HG03520 (cell line): ENCODE results near the gene TP53RK.

Experiments
- ATAC-seq: cut with Tn5 transposase; IDR thresholded peaks from one replicate; pipeline ENCODE4 v1.9.1; 2021; ENCODE audit warnings: mild to moderate bottlenecking, moderate library complexity; ENCODE audit not compliant: unreplicated experiment

Gene TP53RK

DNA sequence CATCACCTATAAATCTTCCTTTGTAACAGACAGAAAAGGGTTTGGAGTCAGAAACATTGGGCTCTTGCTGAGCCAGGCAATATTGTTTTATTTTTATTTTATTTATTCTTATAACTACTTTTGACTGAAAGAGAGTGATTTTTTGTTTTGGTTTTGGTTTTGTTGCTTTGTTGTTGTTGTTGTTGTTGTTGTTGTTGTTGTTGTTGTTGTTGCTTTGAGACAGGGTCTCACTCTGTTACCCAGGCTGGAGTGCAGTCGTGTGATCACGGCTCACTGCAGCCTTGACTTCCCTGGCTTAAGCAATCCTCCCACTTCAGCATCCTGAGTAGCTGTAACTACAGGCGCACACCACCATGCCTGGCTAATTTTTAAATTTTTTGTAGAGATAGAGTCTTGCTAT, 22.9 kb downstream of the TP53RK start:
- no peak for ATAC-seq

DNA sequence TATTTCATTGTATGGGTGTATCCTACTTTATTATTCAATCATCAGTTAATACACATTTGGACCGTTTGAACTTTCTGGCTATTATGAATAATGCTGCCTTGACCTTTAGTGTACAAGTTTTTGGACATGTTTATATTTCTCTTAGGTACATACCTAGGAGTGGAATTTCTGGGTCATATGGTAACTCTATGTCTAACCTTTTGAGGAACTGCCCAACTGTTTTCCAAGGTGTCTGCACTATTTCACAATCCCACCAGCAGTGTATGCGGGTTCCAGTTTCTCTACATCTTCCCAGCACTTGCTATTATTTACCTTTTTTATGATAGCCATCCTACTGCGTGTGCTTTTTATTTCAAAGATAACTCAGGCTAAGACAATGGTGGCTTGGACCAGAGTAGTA, 23.6 kb downstream of the TP53RK start:
- ATAC-seq: no peak

DNA sequence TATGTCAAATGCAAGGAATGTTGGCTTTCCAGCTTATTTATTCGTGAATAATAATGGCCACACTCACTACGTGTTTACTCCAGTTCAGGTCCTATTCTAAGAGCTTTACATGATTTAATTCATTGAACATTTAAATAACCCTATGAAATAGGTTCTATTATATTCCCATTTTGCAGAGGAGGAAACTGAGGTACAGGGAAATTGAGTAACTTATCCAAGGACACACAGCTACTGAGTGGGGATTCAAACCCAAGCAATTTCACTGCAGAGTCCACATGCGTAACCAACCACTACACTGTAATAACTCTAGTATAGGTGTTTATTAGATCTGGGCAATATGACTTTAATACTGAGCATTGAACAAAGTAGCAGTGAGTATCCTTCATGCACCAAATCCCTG, 25.7 kb downstream of the TP53RK start:
- ATAC-seq: no peak

DNA sequence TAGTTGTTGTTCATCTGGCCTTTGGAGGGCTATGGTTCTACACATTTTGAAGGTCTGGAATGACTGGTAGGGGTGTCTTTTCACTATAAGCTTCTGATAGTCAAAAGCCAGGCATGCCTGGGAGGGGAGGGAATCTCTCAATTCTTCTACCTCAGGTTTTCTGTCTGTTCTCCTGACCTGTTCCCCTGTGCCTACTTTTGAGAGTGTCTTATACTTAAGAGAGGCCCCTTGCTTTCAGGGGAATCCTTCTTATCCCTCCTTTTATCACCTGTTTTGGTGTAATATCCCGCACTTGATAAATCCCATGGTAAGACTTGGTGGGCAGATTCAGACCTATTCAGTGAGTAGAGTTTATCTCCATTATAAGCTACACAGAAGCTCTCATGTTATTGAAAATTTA, 27.6 kb downstream of the TP53RK start:
- no peak for ATAC-seq

DNA sequence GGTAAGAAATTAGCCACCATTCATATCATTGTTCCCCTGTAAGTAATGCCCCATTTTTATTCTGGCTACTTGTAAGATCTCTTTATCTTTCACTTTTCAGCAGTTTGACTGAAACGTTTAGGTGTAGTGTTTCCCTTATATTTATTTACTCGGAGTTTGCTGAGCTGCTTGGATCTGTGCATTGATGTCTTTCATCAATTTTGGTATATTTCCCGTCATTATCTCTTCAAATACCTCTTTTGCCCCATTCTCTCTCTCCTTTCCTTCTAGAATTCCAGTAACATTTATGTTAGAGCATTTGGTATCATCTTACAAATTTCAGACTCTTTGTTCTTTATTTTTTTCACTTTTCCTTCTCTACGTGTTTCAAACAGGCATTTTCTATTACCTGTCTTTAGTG, 28.8 kb downstream of the TP53RK start:
- ATAC-seq: no peak

DNA sequence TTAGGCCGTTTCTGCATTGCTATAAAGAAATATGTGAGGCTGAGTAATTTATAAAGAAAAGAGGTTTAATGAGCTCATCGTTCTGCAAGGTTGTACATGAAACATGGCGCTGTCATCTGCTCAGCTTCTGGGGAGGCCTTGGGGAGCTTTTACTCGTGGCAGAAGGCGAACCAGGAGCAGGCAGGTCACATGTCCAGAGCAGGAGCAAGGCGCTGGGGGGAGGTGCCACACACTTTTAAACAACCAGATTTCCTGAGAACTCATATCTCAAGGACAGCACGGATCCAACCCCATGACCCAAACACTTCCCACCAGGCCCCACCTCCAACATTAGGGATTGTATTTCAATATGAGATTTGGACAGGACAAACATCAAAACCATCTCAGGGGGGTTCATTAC, 31.6 kb downstream of the TP53RK start:
- no peak for ATAC-seq

DNA sequence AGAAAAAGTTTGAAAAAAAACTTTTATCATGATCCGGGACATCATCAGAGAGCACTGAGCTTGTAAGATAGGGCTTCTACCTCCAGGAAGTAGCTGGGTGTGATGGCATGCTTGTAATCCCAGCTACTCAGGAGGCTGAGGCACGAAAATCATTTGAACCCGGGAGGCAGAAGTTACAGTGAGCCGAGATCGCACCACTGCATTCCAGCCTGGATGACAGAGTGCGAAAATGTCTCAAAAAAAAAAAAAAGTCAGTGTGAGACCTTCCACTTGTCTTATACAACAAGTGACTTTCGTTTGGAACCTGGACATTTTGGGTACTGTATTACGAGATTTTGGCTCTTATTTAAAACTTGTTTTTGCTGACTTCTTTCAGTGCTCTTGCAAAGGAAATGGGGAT, 32.1 kb downstream of the TP53RK start:
- no peak for ATAC-seq

DNA sequence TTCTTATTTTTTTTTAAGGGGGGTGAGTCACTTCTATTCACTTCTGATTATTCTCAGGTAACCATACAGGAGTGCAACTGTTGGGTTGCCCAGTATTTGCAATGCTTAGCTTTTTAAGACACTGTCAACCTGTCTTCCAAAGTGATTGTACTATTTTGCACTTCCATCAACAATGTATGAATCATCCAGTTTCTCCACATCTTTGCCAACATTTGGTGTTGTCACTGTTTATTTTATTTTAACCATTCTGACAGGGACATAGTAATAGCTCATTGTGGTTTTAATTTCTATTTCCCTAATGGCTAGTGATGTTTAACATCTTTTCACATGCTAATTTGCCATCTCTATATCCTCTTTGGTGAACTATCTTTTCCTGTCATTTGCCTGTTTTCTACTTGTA, 36.5 kb downstream of the TP53RK start:
- no peak for ATAC-seq

DNA sequence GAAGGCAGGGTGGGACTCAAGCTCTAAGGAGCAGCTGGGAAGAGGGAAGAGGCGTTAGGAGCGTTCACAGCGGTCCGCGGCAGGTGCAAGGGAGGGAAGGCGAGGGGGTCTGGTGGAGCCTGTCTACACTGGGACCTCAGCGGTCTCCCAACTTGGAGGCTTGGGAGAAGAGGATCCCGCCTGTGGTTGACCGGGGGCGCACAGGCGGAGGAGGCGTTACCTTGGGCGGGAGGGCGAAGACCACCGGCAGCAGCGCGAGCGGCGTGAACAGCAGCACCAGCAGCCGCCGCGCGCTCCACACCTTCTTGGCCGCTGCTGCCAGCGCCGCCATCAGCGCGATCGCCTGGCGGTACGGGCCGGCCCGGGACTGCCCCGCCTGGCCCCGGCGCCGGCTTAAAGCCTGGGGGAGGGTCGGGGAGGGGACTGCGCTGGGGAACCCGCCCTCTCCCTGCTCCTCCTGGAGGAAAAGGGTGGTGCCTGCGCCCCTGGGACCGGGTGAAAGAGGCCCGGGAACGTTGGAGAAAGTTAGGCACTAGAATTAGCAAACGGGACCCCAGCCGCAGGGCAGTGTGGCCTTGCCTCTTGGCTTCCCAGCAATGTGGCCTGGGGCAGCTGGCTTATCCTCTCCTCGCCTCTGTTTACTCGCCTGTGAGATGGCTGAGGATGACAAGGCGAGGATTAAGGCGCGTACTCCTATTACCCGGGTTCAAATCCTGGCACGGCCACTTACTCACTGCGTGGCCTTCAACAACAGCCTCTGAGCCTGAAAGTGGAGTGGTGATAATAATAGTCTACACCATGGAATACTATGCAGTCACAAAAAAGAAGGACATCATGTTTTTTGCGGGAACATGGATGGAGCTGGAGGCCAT, 37.9 kb downstream of the TP53RK start, which contains the start of gene SLC13A3:
TSS of gene SLC13A3 (minus strand) at position 369 of the 872 bp plus-strand sequence. CDS start at position 331, 38 bp downstream.
- no peak for ATAC-seq

DNA sequence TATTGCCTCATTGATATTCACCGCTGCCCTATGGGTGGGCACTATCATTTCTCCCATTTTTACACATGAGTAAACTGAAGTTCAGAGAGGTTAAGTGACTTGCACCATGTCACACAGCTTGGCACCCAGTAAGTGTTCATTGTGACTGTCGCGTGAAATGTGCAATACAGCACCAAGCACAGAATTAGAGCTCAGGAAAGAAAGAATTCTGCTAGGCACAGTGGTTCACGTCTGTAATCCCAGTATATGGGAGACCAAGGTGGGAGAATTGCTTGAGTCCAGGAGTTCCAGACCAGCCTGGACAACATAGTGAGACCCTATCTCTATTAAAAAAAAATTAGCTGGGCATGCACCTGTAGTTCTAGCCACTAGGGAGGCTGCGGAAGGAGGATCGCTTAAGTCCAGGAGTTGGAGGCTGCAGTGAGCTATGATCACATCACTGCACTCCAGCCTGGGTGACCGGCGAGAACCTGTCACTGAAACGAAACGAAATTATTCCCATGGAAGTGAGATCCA, 38.6 kb downstream of the TP53RK start:
- ATAC-seq: no peak

DNA sequence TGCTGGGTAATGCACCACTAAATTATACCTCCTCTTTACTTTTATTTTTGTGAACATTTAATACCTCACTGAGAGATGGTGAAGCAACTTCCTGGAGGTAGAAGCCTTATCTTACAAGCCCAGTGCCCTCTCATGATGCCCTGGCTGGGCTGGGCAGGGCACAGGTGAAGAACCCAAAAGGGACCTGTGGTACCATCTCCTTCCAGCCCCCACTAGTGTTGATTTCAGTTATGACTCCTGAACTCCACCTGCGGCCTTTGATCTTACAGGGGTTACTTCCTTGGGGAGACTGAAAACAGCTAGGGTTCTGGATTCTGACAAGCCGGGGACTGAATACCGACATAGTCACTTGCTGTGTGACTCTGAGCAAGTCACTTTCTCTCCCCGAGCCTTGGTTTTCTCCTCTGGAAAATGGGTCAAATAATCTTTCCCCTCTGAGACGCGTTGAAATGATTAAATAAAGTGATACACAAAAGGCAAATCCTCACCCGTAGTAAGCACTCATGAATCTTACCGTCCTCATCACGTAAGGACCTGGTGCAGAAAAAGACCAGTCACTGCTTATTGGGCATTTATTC, 39.2 kb downstream of the TP53RK start:
- ATAC-seq: no peak

DNA sequence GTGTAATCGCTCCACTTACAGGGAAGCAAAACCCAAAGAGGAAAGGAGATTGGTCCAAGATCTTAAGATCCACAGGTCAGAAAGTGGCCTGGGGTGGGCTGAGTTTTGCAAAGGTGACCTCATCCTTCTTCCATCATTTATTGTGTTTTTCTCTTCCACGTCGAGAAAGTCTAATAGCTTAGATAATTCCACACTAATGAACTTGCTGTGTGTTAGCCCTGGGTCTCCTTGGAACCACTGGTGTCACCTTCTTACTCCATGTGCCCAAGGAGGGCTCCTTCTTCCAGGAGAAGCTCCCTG, 39.6 kb downstream of the TP53RK start:
- no peak for ATAC-seq

DNA sequence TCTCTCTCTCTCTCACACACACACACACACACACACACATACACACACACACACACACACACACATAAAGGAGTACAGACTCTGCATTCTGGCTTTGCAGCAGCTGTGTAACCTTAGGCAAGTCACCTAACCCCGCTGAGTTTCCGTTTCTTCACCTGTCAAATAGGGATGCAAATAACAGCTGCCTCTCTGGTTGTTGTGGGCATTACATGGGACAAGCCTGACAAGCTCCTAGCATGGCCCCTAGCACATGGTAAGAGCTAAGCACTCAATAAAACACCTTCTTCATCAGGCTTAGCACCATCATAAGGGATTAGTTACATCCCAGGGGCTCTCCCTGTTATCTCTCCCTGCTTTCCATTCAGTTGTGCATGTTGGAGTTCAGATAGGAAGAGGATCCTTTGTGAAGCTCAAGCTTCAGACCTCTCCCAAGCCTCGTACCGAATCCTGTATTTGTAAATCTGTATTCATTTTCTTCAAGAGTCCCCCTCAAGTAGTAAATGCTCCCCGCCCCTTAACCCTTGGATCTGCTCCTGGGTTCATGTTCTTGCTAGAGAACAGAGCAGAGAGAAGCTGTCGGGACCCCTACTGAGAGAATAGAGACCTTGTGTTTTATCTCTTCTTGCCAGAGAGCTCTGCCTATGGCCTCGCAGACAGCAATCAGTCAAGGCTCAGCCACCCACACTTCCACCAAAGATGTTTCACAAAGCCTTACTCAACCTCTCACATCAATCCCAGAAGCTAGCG, 40.2 kb downstream of the TP53RK start:
- no peak for ATAC-seq

DNA sequence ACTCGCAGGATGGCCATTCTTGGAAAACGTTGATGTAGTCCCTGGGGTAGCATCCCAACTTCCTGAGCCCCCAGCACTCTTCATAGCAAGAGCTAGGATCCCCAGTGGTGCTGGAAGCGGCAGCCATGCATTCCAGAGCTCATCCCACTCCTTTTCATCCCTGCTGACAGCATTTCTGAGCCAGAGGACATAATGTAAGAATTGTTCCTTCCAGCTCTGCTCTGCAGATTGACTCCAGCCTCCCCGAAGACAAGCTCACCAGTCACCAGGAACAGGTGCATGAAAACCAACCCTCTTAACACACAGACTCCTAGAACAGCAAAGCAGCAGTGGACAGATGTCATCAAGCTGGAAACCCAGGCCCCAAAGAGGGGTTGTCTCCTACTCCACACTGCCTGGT, 41.8 kb downstream of the TP53RK start:
- ATAC-seq: no peak

DNA sequence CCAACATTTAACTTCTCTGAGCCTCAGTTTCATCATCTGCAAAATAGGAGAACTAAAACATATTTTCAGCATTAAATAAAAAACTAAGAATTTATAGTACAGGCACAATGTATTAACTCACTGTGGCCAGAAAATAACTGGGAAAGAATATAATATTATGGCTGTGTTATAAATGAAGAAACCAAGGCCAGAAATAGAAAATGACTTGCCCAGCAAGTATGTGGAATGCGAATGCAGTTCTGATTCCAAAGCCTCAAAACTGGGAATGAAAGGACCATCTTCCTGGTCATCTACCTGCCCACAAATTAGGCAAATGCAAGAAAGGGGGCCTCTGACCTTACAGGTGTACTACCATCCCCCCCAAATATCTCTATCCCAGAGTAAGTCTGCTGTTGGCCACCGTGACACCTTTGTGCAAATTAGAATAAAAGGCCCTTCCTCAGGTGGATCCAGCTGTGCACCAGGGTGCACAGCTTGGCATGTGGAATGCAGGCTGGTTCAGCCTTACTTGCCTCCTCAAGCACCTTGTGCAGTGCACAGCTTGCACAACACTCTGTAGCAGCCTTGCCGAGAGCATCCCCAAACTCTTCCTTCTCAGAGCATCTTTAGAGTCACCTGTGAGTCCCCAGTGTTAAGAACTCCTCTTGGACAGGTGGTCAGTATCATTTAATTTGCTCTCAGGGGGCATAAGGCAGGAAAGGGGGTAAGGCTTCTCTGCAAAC, 42.4 kb downstream of the TP53RK start:
- ATAC-seq: no peak

DNA sequence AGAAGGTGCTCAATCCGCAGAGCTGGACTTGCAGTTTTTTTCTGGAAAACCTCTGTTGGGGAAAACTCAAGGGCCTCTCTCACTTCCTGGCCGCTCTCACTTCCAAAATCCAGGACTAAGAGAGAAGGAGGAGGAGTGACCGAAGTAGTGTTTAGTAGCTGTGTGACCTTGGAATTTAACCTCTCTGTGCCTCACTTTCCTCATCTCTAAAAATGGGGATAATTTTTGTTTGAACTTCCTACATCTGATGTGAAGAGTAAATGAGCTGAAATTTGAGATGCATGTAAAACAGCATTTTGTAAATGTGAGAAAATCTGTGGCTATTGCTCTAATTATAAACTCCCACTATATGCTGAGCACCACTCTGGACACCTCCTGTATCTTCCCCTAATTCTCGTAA, 43.1 kb downstream of the TP53RK start:
- no peak for ATAC-seq

DNA sequence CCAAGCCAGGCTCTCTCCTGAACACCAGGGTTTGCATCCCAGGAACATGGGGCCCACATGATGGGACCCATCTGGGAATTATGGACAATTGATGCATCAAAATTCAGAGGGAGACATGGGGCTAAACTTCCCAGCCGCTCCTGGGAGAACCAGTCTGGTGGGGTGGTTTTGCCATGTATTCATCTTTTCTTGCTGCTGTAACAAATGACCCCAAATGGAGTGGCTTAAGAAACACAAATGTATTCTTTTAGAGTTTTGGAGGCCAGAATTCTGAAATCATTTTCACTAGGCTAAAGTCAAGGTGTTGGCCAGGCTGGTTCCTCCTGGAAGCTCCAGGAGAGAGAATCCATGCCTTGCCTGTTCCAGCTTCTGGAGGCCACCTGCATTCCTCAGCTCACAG, 44.5 kb downstream of the TP53RK start:
- no peak for ATAC-seq

DNA sequence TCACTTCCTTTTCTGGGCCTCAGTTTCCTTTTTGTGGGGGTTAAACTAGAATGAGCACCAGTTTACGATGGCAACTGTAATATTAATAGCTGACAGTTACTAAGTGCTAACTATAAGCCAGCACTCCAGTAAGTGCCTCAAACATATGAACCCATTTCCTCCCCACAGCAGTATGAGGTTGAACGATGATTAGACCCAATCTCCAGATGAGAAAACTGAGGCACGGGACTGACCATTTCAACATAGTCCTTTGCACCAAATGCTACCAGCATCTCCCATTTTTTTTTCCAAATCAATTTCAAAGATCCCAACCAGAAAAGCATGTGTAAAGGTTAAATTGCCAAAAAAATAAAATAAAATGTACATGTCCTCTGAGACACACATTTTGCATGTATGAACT, 45.1 kb downstream of the TP53RK start:
- no peak for ATAC-seq

DNA sequence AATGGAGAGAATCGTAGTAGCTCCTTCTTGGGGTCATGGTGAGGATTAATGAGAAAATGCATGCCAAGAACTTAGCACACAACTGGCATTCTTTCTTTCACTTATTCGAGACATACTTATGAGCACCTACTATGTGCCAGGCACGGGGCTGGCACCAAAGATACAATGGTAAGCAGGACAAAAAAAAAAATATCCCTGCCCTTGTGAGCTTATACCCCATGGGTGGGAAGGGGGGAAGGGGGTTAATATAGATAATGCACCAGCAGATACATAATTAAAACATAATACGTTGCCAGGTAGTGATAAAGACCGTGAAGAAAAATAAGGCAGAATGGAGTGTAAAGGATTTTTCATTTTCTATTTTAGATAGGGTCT, 46.3 kb downstream of the TP53RK start:
- ATAC-seq: no peak

DNA sequence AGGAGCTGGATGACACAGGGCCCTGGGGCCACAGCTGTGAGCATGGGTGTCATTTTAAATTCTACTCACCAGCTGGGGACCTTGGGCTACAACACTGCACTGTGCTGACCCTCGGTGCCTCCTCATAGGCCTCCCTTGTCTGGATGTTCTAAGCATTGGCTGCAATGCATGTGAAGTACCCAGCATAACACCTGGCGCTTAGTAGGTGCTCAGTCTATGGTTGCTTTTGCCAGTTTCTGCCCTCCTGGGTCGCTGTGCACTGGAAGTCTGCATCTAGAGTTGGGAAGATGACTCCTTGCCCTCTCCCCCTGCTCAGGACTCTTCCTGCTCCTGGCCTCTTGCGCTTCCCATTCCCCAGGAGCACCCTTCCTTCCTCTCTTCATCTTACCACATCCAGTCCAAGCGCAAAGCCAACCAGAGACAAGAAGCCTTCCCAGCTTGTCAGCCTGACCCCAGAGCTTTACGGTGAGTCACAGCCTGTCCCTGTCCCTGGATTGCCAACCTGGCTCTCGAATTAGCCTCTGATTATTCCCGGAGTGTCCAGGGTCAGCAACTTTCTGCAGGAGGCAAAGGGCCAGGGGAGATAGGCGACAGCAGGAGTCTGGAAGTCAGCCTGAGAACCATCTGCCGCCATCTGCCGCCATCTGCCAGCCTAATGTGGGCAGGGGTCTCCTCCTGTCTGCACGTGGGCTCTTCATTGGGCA, 46.8 kb downstream of the TP53RK start:
- no peak for ATAC-seq

DNA sequence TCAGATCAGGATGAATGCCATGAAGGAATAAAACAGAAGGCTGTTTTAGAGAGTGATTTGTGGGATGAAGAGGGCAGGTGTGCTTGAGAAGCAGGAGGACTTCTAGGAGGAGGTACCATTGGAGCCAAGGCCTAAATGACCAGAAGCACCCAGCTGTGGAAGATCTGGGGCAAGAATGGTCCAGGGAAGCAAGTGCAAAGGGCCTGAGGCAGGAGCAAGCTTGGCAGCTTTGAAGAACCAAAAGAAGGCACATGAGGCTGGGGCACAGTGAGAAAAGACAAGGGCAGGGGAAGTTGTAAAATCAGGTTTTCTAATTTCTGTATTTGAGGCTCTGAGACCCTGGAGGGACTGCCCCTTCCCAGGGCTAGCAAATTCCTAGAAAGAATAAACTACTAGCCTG, 47.8 kb downstream of the TP53RK start:
- no peak for ATAC-seq
